Upper lobe of left lung (tissue), 4 donors: ENCODE data around the gene PSAP.

Source experiments
- CTCF ChIP-seq, 6 experiments: fragments of 450-650 bp in 4 of 6; fragments of 200-600 bp in 2 of 6; sonication (generic) in 2 of 6; IDR thresholded peaks; one replicate each; pipeline ENCODE4 v1.5.1; 2016 to 2019; ENCODE audit warnings: antibody characterized with exemption in 6 of 6
- POLR2A ChIP-seq, 4 donors: fragments of 450-650 bp; IDR thresholded peaks; one replicate each; pipeline ENCODE4 v1.5.1; 2016 to 2017; ENCODE audit warnings: antibody characterized with exemption in 4 of 4, mild to moderate bottlenecking in 2 of 4
- POLR2AphosphoS5 ChIP-seq, 2 donors: sonication (generic); formaldehyde crosslinking; IDR thresholded peaks; one replicate each; pipeline ENCODE4 v1.5.1; 2017; ENCODE audit warnings: antibody characterized with exemption in 2 of 2

- TF ChIP-seq CTCF (IDR thresholded peaks at IDR 0.05) (no peak), POLR2A (IDR thresholded peaks at IDR 0.05) (no peak), POLR2AphosphoS5 (IDR thresholded peaks at IDR 0.05) (no peak)
These were observed 14.5 kb downstream of the PSAP start for GRCh38 chr10:71836596-71836974.
